HG03460 (cell line): ENCODE results near the gene THBS4.
"Not testable (repeated sequence)": the region's sequence is repeated elsewhere in the genome, so short reads cannot be mapped to it uniquely, and the experiment has no call there.

ENCODE experiments used
- ATAC-seq: cut with Tn5 transposase; IDR thresholded peaks from one replicate; pipeline ENCODE4 v1.9.1; 2021; ENCODE audit not compliant: unreplicated experiment

THBS4 gene

DNA sequence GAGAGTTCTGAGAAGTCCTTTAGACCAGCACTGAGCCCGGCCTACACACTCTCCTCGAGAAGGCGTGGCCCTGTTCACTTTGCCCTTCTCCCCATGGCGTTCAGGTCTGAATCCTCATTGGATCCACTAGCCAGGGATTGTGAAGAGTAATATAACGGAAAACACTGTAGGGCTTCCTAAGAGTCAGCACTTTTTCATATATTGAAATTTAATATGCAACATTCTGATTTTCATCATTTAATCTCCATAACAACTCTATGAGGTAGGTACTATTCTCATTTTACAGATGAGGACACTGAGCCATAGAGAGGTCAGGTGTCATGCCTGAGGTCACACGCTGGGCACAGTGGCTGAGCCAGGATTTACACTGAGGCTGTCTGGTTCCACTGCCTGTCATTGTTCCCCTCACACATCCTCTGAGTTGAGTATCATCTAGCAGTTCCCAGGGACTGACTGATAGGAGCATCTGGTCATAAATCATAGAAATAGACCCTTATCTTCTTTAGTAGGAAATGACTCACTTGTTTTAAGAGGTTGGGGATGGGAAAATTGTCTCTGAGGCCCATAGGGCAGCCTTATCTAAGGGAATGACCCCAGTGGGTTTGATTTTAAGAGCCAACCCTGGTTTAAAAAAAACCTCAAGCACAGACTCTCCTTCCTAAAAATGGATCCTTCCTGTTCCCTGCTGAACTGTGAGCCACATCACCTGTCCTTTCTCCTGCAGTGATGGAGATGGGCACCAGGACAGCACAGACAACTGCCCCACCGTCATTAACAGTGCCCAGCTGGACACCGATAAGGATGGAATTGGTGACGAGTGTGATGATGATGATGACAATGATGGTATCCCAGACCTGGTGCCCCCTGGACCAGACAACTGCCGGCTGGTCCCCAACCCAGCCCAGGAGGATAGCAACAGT lies 41.2 kb downstream of the THBS4 start:
- no peak for ATAC-seq

GRCh38 chr5:80077051-80077714 lies 42.0 kb downstream of the THBS4 start:
- no peak for ATAC-seq

DNA sequence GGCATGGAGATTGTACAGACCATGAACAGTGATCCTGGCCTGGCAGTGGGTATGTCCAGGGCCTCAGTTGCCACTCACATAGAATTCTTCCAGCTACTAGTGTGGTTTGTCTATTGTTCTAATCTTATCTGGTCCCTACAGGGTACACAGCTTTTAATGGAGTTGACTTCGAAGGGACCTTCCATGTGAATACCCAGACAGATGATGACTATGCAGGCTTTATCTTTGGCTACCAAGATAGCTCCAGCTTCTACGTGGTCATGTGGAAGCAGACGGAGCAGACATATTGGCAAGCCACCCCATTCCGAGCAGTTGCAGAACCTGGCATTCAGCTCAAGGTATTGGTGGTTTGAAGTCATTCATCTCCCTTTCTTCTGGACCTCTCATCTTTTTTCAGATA lies 43.8 kb downstream of the THBS4 start:
- ATAC-seq = no peak

GRCh38 chr5:80082281-80082680 lies 47.1 kb downstream of the THBS4 start:
- ATAC-seq = no peak

DNA sequence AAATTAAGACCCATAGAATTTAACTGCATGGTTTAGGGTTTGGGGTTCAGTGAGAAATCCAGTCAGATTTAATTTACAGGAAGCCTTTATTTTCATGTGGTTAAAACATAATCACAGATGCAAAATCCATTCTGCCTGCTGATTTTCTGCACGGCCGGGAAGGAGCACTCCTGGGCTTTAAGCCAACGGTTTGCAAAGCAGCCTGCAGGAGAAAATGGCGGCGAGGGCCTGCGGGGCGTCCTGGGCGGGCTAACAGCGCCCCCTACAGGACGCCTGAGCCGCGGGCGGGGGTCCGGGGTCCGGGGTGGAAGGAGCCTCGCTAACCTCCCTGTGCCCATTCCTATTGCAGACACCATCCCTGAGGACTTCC lies 47.6 kb downstream of the THBS4 start:
- no peak for ATAC-seq

DNA sequence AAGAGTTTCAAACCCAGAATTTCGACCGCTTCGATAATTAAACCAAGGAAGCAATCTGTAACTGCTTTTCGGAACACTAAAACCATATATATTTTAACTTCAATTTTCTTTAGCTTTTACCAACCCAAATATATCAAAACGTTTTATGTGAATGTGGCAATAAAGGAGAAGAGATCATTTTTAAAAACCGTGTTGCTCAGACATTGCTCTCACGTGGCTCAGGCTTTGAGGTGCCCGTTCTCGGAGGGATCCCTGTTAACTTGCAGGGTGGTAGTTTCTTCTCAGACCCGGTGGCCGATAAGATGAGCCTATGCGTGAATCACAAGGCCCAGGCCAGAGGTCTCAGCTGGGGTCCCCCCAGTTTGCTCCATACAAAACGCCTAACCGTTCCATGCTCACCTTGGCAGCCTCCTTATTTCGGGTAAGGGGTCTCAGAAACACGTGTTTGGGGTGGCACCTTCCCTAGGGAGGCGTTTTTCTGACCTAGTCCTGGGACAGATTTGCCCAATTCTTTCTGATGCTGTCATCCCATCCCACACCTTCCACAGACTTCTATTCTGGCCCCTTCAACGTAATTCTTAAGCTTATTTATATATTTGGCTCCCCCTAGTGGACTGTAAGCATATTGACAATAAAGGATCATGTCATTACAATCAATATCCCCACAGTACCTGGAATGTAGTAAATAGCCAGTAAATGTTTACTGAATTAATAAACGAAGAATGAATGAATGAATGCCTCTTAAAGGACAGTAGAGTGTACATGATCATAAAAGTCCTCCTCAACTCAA lies 48.1 kb downstream of the THBS4 start:
- ATAC-seq = no peak

GRCh38 chr5:80090884-80091166 lies 55.7 kb downstream of the THBS4 start:
- no peak for ATAC-seq

- ATAC-seq = not testable (repeated sequence)
These were observed 56.6 kb downstream of the THBS4 start for GRCh38 chr5:80091792-80092192.

DNA sequence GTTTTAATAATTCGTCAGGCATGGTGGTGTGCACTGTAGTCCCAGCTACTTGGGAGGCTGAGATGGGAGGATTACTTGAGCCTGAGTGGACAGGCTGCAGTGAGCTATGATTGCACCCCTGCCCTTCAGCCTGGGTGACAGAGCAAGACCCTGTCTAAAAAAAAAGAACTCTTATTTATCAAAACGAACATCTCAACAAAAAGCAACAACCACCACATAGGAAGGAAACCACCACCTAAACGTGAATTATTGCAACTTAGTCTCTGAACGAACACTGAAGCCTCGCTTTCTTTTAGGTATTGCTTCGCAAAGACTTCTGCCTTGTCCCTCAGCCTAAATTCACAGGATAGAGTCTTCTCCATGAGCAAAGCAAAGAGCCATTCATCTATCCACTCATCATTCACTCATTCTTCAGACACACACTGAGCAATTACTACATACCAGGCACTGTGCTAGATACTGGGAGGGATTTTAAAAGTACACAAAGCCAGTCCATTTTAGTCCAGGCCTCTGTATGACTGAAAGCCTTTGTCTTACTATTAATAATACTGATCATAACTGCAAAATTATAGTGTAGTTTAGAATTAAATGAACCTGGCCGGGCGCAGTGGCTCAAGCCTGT lies 57.4 kb downstream of the THBS4 start:
- no peak for ATAC-seq

GRCh38 chr5:80093796-80094195 lies 58.6 kb downstream of the THBS4 start:
- no peak for ATAC-seq

DNA sequence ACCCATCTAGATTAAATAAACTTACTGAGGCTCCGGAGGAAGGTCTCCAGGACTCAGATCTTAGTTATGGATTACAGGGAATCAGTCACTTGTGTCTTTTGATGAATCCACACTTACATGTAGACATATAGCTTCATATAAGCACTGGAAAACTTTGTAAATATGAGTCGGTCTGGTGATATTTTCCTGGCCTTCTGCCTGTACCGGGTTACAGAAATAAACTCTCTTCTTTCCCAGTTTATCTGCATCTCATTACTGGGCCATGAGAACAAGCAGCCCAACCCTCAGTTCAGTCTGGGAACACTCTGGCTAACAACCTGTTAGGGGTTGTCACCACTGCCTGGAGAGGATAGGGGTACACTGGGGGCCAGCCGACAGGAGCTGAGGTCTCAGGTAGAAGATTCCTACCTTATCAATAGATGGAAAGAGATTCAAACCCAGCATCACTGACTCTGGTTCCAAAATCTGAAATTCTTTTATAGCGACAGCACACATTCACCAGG lies 59.1 kb downstream of the THBS4 start:
- ATAC-seq = no peak

DNA sequence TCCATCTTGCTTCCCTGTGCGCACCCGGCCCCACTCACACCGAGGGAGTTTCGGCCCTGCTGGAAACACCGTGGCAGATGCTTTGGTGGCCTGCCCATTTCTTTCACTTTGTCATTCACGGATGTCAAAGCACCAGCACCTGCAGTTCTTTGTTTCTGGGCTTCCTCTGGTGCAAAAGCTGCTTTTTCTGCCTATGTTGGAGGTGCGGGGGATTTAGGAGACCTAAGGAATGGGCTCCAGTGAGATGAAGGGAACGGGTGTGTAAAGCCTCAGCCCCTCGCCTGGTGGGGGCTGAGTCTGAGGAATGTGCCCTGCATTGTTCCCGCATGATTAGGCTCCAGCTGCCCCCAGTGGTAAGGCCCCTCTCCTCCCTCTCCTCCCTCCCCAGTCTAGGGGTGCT lies 62.3 kb downstream of the THBS4 start:
- no peak for ATAC-seq

DNA sequence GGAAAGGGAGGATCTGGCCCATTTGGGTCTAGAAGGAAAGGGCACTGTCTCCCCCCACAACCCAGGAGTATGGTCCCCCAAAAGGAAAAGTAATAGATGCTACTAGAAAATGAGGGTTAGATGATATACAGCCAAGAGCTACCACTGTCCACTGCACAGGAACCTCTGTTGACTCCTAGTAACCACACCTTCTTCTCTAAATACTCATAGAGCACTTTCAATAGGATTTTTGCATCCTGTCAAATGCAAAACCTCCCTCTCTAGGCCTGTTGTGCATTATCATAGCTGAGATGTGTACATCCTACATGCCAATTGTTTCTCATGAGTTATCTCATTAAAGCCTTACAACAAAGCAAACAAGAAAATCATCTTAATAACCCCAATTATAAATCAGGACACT lies 66.8 kb downstream of the THBS4 start:
- no peak for ATAC-seq

GRCh38 chr5:80103371-80103770 lies 68.2 kb downstream of the THBS4 start:
- ATAC-seq = no peak

DNA sequence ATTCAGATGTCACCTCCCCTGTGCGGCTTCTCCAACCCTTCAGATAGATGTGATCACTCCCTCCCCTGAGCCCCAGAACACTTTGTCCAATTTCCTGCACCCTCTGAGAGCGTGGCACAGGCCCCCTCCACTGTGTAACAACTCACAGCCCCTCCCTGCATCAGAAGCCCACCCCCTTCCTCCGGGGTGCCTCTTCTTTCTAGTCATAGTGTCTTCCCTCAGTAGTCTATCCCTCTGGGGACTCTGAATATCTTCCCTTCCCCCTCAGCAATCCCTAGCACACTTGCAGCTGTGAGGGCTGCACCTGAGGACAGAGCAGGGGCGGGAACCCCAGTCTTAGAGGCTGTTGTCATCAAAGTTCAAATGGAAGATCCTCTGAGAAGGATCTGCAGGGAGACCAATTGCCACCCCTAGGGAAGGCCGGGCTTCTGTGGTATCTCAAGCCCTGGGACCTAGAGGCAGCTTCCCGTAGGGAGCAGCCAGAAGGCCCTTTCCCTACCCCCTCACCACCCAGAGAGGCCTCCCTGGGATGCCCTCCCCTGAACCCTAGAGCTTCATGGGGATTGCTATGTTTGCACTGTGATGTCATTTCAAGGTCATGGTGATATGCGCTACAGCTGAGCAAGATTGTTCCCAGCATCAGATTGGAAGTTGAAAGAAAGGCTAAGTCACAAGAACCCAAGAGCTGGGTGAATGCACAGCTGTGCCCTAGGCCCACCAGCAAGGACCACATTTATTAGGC lies 70.7 kb downstream of the THBS4 start:
- ATAC-seq = no peak

DNA sequence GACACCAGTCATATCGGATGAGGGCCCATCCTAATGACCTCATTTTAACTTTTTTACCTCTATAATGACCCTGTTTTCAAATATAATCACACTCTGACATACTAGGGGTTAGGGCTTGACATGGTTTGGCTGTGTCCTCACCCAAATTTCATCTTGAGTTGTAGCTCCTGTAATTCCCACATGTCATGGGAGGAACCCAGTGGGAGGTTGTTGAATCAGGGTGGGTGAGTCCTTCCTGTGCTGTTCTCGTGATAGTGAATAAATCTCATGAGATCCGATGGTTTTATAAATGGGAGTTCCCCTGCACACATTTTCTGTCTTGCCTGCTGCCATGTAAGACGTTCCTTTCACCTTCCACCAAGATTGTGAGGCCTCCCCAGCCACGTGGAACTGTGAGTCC lies 71.8 kb downstream of the THBS4 start:
- ATAC-seq = no peak

- ATAC-seq = no peak
These were observed 74.7 kb downstream of the THBS4 start for GRCh38 chr5:80109646-80110478.

DNA sequence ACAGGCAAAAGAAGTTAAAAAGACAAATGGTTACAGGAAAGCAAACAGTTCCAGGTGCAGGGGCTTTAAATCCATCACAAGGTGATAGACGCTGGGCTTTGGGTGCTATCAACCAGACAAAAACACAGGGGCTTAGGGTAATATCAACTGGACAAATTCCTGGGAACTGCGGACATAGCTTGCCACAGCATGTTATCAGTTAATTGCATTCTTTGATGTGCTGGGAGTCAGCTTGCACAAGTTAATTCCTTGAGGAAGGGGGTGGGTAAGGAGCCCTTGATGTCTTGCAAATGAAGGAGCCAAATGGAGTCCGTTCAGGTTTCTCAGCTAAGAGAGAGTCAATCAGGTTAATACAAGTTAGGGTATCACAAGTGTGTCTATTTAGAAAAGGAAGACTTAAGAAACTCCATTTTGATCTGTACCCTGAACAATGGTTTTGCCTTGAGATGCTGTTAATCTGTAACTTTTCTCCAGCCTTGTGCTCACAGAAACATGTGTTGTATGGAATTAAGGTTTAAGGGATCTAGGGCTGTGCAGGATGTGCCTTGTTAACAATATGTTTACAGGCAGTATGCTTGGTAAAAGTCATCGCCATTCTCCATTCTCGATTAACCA lies 76.3 kb downstream of the THBS4 start:
- not testable (repeated sequence) for ATAC-seq

GRCh38 chr5:80114860-80115259 lies 79.7 kb downstream of the THBS4 start:
- ATAC-seq = no peak
